ENCODE measurements around the gene LGMN.

LGMN gene

GRCh38 chr14:92666251-92666650 lies 82.2 kb downstream of the LGMN start:
- TF ChIP-seq CEBPB (IDR thresholded peaks at IDR 0.05) (no peak), TAF1 (IDR thresholded peaks at IDR 0.05; ENCODE audit: low read depth) (no peak), TCF12 (IDR thresholded peaks at IDR 0.05; ENCODE audit: low read depth) (no peak), CREB1 (IDR thresholded peaks at IDR 0.05; ENCODE audit: low read depth) (no peak), ZBTB7A (IDR thresholded peaks at IDR 0.05; ENCODE audit: low read depth) (no peak), TEAD4 (IDR thresholded peaks at IDR 0.05) (no peak), YY1 (IDR thresholded peaks at IDR 0.05; ENCODE audit: low read depth) (no peak), EP300 (IDR thresholded peaks at IDR 0.05; ENCODE audit: borderline replicate concordance) (no peak), REST (IDR thresholded peaks at IDR 0.05; ENCODE audit: low read depth) (no peak), NFIC (IDR thresholded peaks at IDR 0.05) (no peak)

- TF ChIP-seq RAD21 (IDR thresholded peaks at IDR 0.05; ENCODE audit: low read depth) (no peak), TEAD4 (IDR thresholded peaks at IDR 0.05) (no peak), YY1 (IDR thresholded peaks at IDR 0.05; ENCODE audit: low read depth) (no peak), CREB1 (IDR thresholded peaks at IDR 0.05; ENCODE audit: low read depth) (no peak), TAF1 (IDR thresholded peaks at IDR 0.05; ENCODE audit: low read depth) (no peak), TCF12 (IDR thresholded peaks at IDR 0.05; ENCODE audit: low read depth) (no peak), FOXM1 (IDR thresholded peaks at IDR 0.05; ENCODE audit: borderline replicate concordance, low read depth) (no peak)
Observed at GRCh38 chr14:92665661-92666110, 82.7 kb downstream of the LGMN start.

DNA sequence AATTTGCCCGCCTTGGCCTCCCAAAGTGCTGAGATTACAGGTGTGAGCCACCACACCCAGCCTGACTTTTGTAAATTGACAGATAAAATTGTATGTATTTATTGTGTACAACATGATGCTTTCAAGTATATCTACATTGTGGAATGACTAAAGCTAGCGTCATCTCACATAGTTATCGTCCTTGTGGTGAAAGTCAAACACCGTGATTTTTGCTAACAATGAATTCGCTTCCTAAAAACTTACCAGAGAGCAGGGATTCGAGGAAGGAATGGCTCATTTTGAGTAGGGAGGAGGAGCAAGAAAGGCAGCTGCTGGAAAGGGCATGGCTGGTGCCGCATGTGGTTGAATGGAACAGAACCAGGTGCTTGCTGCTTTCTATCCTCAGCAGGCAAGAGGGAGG lies 85.4 kb downstream of the LGMN start:
- TF ChIP-seq, protein P1, sequence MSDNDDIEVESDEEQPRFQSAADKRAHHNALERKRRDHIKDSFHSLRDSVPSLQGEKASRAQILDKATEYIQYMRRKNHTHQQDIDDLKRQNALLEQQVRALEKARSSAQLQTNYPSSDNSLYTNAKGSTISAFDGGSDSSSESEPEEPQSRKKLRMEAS (IDR thresholded peaks at IDR 0.05): no peak
- TF ChIP-seq EP300 (IDR thresholded peaks at IDR 0.05; ENCODE audit: borderline replicate concordance): no peak
- TF ChIP-seq EGR1 (IDR thresholded peaks at IDR 0.05): no peak
- TF ChIP-seq RAD21 (IDR thresholded peaks at IDR 0.05; ENCODE audit: low read depth): no peak
- no peak for TF ChIP-seq TAF1 (IDR thresholded peaks at IDR 0.05; ENCODE audit: low read depth)
- no peak for TF ChIP-seq FOXM1 (IDR thresholded peaks at IDR 0.05; ENCODE audit: borderline replicate concordance, low read depth)
- no peak for TF ChIP-seq TEAD4 (IDR thresholded peaks at IDR 0.05)
- TF ChIP-seq NFIC (IDR thresholded peaks at IDR 0.05): no peak
- TF ChIP-seq REST (IDR thresholded peaks at IDR 0.05; ENCODE audit: low read depth): no peak
- no peak for TF ChIP-seq YY1 (IDR thresholded peaks at IDR 0.05; ENCODE audit: low read depth)
- TF ChIP-seq ZBTB7A (IDR thresholded peaks at IDR 0.05; ENCODE audit: low read depth): no peak
- no peak for TF ChIP-seq CREB1 (IDR thresholded peaks at IDR 0.05; ENCODE audit: low read depth)
- TF ChIP-seq, protein P2, sequence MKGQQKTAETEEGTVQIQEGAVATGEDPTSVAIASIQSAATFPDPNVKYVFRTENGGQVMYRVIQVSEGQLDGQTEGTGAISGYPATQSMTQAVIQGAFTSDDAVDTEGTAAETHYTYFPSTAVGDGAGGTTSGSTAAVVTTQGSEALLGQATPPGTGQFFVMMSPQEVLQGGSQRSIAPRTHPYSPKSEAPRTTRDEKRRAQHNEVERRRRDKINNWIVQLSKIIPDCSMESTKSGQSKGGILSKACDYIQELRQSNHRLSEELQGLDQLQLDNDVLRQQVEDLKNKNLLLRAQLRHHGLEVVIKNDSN (IDR thresholded peaks at IDR 0.05): no peak
- no peak for TF ChIP-seq CEBPB (IDR thresholded peaks at IDR 0.05)
- TF ChIP-seq TCF12 (IDR thresholded peaks at IDR 0.05; ENCODE audit: low read depth): no peak

DNA sequence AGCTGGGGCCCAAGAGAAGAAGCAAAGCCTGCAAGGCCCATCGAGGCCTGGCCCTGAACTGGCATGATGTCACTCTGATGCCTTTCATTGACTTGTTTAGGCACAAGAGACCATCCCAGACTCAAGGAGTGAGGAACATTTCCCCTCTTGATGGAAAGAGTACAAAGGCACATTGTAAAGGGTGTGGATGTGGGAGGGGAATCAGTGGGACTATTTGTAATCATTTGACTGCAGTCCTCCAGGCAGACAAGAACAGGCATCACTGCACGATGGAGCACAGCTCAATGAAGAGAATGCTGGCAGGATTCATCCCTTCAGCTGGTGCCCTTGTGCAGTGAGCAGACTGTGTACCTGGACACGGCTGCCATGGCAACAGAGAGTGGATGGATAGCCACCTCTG lies 87.9 kb downstream of the LGMN start:
- no peak for TF ChIP-seq TEAD4 (IDR thresholded peaks at IDR 0.05)
- TF ChIP-seq, protein P2 (IDR thresholded peaks at IDR 0.05): no peak
- TF ChIP-seq, protein P1 (IDR thresholded peaks at IDR 0.05): no peak
- no peak for TF ChIP-seq EP300 (IDR thresholded peaks at IDR 0.05; ENCODE audit: borderline replicate concordance)
- no peak for TF ChIP-seq REST (IDR thresholded peaks at IDR 0.05; ENCODE audit: low read depth)
- no peak for TF ChIP-seq CREB1 (IDR thresholded peaks at IDR 0.05; ENCODE audit: low read depth)
- TF ChIP-seq RAD21 (IDR thresholded peaks at IDR 0.05; ENCODE audit: low read depth): no peak
- TF ChIP-seq YY1 (IDR thresholded peaks at IDR 0.05; ENCODE audit: low read depth): no peak
- no peak for TF ChIP-seq TAF1 (IDR thresholded peaks at IDR 0.05; ENCODE audit: low read depth)
- TF ChIP-seq EGR1 (IDR thresholded peaks at IDR 0.05): no peak

All from Ishikawa (cell line).